NCI-H128 (cell line): ENCODE measurements around the gene MAP3K12.

Source experiments
- DNase-seq: peaks from one replicate; lab custom pipeline; 2025; ENCODE audit not compliant: unreplicated experiment; lab: John Stamatoyannopoulos, UW

Gene MAP3K12

DNA sequence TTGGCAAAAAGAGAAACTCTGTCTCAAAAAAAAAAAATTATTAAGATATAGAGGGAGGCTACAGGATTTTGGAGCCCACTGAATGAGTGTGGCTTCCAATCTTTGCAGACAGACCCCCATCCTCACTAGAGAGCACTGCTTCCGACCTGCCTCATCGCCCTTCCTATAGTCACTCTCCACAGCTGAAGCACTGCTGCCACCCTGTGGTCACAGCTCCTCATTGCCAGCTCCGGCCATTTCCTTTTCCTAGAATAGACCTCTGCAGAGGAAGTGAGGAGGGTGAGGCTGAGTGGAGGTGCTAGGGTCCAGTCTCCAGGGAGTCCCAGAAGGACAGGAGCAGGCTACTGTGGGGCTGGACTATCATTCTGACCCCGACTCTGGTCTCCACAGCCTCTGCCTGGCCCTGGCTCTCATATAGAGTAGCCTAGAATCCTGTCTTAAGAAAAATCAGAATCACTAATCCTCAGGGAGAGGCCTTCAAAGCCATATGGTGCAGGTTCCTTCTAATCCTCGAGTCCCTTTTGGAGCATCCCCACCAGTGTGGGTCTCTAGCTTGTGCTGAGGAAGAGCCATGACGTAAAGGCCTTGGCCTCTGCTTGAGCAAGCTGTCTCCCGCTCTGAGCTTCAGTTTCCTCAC, 9.4 kb upstream of the MAP3K12 start:
- peak; percentile 73 for DNase-seq

GRCh38 chr12:53507603-53507885, 8.3 kb upstream of the MAP3K12 start:
- no peak for DNase-seq

- no peak for DNase-seq
Measured at GRCh38 chr12:53506881-53507602, 7.8 kb upstream of the MAP3K12 start, which contains the start of gene NPFF. TSS of gene NPFF (minus strand) at chr12:53507484. CDS start at chr12:53507474, 10 bp downstream.

DNA sequence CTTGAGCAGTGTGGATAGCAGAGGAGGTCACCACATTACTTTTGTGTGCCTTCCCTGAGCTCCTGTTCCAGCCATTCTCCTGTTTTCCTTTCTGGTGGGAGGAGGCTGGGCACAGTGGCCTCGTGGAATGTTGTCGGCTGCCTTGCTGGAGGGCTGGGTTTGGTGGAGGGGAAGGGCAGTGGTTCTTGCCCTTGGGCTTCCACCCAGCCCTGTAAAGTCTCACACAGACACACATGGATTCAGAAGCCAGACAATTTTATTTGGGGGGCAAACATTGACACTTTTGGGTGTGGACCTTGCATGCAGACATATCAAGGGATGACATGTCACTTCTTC, 7.2 kb upstream of the MAP3K12 start:
- no peak for DNase-seq

GRCh38 chr12:53505555-53506449, 6.5 kb upstream of the MAP3K12 start:
- no peak for DNase-seq

DNA sequence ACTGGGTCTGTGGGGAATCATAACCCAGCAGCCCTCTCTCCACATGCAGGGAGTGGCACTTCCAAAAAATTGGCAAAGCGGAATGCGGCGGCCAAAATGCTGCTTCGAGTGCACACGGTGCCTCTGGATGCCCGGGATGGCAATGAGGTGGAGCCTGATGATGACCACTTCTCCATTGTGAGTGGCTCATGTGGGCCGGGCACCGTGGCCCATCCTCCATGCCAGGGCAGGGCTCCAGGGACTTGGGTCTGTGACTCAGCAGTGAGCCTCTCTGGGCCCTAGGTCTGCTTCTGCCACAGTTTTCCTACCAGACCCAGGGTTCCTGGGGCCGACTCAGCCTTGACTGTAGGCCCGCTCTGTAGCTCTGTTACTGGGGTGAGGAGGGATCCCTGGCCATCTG, 5.8 kb upstream of the MAP3K12 start:
- DNase-seq: no peak

GRCh38 chr12:53504004-53504920, 5.0 kb upstream of the MAP3K12 start:
- no peak for DNase-seq

- no peak for DNase-seq
Measured at GRCh38 chr12:53502983-53503728, 3.9 kb upstream of the MAP3K12 start.

- no peak for DNase-seq
Measured at GRCh38 chr12:53502331-53502730, 3.1 kb upstream of the MAP3K12 start.

- DNase-seq: no peak
Measured at GRCh38 chr12:53501615-53502181, 2.4 kb upstream of the MAP3K12 start.

DNA sequence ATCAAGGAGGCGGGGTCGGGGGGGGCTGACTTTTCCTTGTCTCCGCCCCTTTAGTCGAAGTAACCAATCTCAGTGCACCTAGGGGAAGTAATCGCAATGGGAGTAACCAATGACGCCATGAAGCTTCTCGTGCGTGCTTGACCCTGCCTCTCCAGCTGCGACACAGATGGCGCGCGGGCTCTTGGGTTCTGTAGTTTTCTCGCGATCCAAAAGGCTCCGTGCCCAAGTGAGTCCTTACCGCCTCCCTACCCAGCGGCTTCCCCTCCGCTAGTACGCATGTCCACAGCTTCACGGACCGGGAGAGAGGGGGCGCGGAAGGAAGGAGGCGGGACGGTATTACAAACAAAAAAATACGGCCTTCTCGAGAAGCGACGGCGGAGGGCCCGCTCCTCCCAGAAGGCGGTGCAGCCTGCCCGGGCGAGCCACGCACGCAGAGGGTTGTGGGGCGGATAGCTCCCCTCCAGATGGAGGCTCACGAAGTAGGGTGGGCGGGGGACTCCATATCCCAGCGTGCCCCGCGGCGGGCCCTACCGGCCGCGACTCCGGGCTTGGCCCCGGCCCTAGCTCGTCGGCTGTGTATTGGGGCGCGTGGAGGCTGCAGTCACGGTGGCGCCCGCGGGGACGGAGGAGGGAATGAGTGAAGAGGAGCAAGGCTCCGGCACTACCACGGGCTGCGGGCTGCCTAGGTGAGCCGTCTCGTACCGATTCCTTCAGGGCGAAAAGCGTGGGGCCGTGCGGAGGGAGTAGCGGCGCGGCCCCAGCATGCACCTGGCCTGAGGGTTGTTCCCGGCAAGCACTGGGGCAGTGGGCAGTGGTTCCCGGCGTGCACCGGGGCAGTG, 1.7 kb upstream of the MAP3K12 start, which contains the start of gene TARBP2:
Gene TARBP2, plus strand, starts transcription at position 508 of the 839 bp plus-strand sequence. Its CDS starts 126 bp downstream, at position 634.
- peak; percentile 98 for DNase-seq

DNA sequence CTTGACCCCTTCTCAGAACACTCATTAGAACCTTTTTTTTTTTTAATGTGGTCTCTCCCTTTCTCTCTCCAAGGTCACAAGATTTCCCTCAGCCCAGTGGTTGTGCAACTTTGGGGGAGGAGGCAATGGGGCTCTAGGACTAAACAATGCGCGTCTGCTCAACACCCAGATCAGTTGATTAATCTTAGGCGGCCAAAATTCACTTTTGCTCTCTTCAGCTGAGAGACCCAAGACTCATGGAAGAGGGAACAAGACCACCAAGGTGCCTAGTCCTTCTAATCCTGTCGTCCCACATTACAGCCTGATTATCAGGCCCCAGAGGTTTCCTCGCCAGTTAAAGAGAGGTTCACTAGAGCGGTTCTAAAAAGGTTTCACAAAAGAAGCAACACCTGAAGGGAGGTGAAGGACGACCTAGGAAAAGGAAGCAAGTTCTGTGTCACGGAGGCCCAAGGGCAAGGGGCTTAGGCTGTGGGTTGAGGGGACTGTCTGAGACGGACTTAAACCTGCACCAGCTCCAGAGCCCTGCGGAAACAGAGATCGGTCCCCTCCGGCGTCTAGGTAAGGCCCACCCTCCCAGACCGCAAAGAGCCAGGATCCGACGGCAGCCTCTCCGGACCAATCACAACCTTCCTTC, 1.0 kb upstream of the MAP3K12 start:
- DNase-seq: no peak

- no peak for DNase-seq
Measured at GRCh38 chr12:53498235-53498630, 1.0 kb downstream of the MAP3K12 start.

GRCh38 chr12:53497461-53497860, 1.8 kb downstream of the MAP3K12 start:
- DNase-seq: no peak

DNA sequence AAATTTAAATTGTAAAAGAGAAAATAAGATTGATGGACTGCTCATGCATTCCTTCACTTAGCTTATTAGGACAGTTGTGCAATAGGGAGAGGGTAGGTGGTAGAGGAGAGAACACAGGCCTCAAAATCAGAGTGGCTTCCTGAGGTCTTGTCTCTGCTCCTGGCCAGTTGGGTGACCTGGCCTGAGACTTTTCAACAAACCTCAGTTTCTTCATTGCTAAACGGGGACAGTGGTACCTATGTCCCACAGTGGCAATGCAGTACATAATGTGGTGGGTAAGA, 2.6 kb downstream of the MAP3K12 start:
- DNase-seq: no peak

DNA sequence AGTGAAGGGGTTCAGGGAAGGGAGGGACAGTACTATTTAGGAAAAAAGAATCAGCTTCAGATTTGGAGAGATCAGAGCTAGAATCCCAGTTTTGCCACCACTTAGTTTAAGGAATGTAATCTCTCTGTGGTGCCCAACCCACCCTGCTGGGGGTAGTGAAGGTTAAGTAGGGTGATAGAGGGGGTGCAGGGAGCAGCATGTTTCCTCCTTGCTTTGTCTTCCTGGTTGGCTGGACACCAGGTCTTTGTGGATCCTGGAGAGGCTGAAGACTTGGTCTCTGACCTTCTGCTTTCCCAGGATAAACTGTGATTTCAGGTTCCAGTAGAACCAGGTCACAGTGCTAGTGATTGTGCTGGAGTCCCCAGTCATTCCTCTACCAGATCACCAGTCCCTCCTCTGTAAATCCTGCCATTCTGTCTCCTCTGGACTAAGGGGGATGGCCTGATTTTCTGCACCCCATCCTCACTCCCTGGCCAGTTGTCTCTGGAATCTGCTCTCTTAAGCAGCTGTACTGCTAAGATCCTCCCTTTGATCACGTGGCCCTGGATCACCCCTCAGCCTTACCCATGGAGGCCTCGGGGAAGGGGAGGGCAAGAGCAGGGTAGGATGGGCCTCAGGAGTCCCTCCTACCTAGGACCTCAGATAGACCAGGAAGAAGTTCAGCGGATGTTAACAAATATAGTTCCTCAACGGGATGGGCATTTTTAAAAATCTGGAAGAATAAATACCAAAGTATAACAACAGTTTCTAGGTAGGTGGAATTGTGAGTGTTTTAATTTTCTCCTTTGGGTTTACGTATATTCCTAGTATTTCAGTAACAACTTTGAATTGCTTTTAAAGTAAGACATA, 3.1 kb downstream of the MAP3K12 start:
- DNase-seq: no peak

DNA sequence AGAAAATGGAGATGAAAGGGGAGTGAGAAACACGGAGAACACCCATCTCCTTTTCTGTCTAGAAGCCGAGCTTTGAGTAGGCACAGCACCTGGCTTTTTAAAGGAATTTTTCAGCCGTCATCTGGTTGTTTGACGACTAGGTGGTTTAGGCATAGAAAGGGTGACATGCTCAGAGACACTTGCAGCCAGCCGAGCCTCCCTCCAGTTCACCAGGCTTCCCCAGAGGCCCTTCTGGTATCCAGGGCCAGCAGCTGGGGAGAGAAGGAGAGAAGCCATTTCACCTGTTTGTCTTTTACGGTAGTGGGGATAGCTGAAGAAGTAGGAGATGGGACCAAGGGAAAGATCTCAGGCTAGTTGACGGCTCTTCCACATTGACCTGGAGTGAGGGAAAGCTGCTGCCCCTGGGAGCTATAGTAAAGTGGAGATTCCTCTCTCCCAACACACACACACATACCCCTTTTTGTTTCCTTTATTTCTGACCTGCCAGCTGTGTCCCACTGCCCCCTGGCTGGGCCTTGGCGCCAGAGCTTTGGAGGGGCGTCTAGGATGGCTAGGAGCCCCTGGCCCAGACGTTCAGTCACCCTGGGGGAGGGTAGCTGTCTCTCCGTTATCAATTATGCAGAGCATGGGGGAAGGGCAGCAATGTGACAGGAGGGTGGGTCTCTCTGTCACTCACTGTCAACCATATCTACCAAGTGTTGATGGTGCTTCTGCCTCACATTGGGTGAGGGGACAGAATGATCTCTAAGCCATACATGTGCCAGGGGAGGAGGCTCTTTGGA, 5.5 kb downstream of the MAP3K12 start:
- no peak for DNase-seq
